Esophagus muscularis mucosa (tissue), 4 donors: ENCODE results near the gene ZNRF2.

ENCODE experiments used
- EP300 ChIP-seq: sonication (generic); formaldehyde crosslinking; IDR thresholded peaks from one replicate; pipeline ENCODE4 v1.6.1; 2017; ENCODE audit warnings: antibody characterized with exemption
- POLR2A ChIP-seq: fragments of 450-650 bp; IDR thresholded peaks from one replicate; pipeline ENCODE4 v1.6.1; 2017; ENCODE audit warnings: antibody characterized with exemption, moderate library complexity, mild to moderate bottlenecking, low read depth
- POLR2AphosphoS5 ChIP-seq, 2 donors: sonication (generic); formaldehyde crosslinking; IDR thresholded peaks; one replicate each; pipeline ENCODE4 v1.6.1; 2017; ENCODE audit warnings: antibody characterized with exemption in 2 of 2
- TF ChIP-seq, protein P1 (sequence below), 3 experiments: fragments of 200-600 bp in 2 of 3; fragments of 450-650 bp in 1 of 3; sonication (generic) in 2 of 3; IDR thresholded peaks; one replicate each; pipeline ENCODE4 v1.5.1; 2017 to 2019; ENCODE audit warnings: antibody characterized with exemption in 3 of 3, mild to moderate bottlenecking in 2 of 3, moderate library complexity in 1 of 3

DNA sequence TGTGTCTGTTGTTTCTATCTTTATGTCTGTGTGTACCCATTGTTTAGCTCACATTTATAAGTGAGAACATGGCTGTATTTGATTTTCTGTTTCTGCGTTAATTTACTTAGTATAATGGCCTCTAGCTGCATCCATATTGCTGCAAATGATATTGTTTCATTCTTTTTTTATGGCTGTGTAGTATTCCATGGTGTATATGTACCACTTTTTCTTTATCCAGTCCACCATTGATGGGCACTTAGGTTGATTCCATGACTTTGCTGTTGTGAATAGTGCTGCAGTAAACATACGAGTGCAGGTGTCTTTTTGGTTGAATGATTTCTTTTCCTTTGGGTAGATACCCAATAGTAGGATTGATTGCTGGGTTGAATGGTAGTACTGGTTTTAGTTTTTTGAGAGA lies 48.2 kb downstream of the ZNRF2 start:
- TF ChIP-seq POLR2A, result no peak
- TF ChIP-seq, protein P1, sequence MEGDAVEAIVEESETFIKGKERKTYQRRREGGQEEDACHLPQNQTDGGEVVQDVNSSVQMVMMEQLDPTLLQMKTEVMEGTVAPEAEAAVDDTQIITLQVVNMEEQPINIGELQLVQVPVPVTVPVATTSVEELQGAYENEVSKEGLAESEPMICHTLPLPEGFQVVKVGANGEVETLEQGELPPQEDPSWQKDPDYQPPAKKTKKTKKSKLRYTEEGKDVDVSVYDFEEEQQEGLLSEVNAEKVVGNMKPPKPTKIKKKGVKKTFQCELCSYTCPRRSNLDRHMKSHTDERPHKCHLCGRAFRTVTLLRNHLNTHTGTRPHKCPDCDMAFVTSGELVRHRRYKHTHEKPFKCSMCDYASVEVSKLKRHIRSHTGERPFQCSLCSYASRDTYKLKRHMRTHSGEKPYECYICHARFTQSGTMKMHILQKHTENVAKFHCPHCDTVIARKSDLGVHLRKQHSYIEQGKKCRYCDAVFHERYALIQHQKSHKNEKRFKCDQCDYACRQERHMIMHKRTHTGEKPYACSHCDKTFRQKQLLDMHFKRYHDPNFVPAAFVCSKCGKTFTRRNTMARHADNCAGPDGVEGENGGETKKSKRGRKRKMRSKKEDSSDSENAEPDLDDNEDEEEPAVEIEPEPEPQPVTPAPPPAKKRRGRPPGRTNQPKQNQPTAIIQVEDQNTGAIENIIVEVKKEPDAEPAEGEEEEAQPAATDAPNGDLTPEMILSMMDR (IDR thresholded peaks at IDR 0.05), result no peak
- no peak for TF ChIP-seq EP300
- TF ChIP-seq POLR2AphosphoS5 (IDR thresholded peaks at IDR 0.05), result no peak
